Transverse colon (tissue), 3 donors: ENCODE data around the gene FIBIN.

Source experiments
- CTCF ChIP-seq, 5 experiments: fragments of 200-600 bp in 3 of 5; fragments of 450-650 bp in 2 of 5; sonication (generic) in 3 of 5; IDR thresholded peaks; 1 replicate in 2 of 5; 2 replicates in 3 of 5; pipeline ENCODE4 v1.5.1; 2016 to 2017; ENCODE audit warnings: antibody characterized with exemption in 5 of 5, inconsistent platforms in 3 of 5, mild to moderate bottlenecking in 2 of 5, moderate library complexity in 1 of 5
- POLR2A ChIP-seq: fragments of 450-650 bp; IDR thresholded peaks from one replicate; pipeline ENCODE4 v1.6.1; 2016; ENCODE audit warnings: antibody characterized with exemption, mild to moderate bottlenecking, moderate library complexity

- TF ChIP-seq POLR2A (no peak), CTCF (IDR thresholded peaks at IDR 0.05) (no peak)
These were observed 45.0 kb upstream of the FIBIN start for GRCh38 chr11:26948881-26949280.
